IPS DF 4.7 (cell line): Measurements from ENCODE around the gene SYTL3.

Experiments used
- DNase-seq: peaks from one replicate; pipeline ENCODE4 v3.0.0-alpha.2; 2013; ENCODE audit warnings: low spot score; ENCODE audit errors: extremely low read depth

The SYTL3 gene

DNA sequence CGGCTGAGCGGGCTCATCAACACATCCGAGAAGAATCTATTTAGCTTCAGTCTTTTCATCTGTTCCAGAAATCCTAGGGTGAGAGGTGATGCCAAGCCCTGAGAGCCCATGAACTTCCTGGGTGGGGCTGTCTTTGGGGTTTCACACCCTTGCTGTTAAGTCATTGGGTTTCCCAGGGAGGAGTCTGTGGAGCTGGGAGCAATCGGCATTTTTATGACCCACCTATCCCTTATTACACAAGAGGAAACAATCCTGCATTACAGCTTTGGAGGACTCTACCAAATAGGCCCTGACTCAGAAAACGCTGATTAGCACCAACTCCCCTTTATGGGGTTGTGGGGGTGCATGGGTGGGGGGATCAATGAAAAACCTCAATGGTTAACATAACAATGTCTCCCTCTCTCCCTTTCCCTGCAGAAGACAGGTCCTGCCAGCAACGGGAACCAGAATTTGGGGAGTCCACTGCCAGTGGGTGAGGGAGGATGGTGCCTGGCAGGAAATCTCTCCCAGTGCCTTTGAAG, 123.1 kb downstream of the SYTL3 start:
- no peak for DNase-seq

DNA sequence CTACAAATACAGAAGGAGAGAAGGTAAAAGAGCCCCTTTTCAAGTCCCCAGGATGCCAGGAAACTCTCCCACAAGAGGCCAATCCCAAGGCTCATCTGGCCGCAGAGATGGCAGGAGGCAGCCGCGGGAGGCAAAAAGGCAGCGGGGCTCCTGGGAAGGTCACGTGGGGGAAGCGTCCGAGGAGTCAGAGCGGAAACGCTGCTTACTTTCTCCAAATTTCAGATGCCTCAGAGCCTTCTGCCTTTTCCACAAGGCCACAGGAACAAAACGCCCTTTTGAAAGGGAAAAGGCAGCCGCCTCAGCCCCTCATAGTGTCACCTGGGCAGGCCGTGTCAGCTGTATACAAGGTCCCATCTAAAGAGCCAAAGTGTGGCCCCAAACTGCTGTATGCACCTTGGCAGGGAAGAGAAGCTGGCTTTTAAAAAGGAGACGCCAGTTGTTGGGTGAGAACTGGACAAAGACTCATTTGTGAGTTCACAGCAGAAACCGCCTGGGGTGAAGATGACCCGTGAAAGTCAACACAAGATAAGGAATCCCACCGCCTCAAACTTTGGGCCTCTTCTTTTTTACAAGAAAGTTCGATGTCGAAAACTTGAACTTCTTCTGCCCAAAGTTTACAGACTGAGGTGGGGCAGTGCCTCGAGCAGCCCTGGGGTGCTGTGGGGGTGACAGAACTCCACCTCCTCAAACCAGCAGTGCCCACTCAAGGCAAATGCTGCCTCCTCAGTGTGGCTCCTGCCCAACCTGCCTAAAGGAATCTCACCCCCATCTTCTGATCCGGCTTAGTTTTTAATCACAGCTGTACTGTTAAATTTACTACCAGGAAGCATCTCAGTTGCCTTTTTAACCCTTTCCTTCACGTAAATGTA, 124.0 kb downstream of the SYTL3 start:
- no peak for DNase-seq

- DNase-seq: no peak
Observed at GRCh38 chr6:158774717-158775449, 125.0 kb downstream of the SYTL3 start.

DNA sequence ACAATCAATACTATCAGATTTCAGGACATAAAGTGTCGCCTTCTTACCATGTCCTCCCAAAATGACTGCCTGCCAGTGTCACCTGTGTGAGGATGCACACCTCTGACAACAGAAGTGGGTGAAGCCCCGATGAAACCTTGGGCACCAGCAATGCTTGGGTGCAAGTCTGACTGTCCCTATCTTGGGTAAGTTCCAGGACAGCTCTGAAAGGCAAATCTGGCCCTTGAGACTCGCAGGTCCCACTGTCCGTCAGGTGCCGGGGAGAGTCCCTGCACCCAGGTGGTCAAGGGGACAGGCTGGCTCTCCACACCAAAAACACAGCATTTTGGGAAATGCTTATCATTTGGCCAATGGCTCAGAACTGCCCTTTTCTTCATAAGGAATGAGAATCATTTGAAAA, 126.0 kb downstream of the SYTL3 start:
- DNase-seq: no peak

DNA sequence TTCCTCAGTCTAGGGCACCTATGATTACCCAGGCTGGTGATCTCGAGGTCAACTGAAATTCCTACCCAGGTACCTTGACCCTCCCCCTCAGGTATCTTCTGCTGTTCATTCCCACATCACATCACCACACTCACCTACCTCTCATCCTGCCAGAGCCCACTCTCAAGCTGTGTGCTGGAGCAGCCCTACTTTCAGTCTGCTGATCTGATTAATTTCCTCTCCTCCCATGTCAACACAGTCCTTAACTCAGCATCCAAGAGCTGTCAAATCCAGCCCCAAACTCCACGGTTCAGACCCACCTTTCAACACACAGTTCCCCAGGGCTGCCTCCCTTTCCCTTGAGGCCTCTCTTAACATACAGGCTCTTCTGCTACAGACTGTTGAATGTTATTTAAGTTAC, 126.9 kb downstream of the SYTL3 start:
- DNase-seq: no peak

DNA sequence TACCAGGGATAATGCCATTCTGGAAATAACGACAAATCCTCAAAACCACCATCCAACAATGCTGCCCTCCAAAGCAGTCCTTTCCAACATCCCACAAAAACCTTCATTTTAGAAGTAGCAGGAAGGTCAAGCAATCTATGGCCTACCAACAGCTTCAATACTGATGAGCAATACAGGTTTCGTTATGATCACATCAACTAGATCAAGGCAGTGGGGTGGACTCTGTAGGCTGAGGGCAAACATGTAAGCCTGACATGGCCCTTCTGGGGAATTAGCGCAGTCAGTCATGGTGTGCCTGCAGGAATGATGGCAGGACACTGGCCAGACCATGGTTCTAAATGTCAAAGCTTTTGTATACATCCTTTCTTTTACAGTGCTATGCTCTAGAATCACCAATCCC, 127.7 kb downstream of the SYTL3 start:
- no peak for DNase-seq

- no peak for DNase-seq
Observed at GRCh38 chr6:158778005-158778527, 128.2 kb downstream of the SYTL3 start.

- DNase-seq: no peak
Observed at GRCh38 chr6:158780246-158780884, 130.5 kb downstream of the SYTL3 start.

DNA sequence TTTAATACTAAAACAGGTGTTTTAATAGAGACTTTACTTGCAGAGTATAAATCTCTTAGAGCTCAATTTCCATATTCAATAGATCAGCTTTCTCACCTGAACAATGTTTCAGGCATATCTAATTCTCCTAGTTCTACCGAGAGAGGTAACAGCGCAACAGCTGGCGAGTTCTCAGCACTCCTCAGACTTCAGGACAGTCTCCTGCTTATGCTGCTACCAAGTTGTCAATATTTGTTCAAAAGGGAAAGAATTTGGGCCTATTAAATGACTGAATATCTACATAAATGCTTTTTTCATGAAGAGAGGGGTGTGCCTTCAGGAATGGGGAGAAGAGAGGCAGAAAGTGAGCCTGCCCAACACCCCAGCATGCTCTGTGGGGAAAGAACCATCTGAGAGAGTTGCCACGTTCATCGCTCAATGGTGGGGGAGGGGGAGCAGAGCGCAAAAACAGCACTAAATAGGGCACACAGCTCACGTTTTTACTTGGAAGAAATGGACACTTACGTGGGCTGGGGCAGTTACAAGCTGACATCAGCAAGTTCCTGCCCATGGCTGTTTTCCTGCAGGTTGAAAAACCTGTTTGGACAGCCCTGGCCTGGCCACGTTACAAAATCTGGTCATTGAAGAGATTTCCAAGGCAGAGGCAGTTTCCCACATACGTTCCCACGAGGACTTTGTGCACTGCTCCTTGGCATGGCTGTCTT, 131.3 kb downstream of the SYTL3 start:
- no peak for DNase-seq

DNA sequence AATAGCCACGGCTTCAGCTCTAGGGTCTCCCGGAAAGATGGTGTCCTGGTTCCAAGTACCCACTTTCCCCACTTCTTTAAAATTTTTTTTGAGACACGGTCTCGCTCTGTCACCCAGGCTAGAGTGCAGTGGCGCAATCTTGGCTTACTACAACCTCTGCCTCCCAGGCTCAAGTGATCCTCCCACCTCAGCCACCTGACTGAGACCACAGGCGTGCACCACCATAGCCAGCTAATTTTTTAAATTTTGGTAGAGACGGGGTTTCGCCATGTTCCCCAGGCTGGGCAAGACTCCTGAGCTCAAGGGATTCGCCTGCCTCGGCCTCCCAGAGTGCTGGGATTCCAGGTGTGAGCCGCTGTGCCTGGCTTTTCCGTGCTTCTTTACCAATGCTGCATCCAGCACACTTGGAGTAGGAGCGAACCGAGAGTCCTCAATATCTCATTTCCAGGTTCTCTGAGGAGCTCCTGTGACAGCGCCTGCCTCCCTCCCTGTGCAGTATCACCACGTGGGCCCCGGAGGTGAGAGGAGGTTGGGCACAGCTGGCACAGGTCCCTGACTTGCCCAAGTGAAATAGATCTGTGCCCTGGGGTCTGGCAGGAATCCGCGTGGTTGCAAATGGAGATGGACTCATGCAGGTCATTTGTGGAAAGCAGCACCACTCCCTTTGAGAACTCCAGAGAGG, 132.0 kb downstream of the SYTL3 start:
- DNase-seq: no peak

DNA sequence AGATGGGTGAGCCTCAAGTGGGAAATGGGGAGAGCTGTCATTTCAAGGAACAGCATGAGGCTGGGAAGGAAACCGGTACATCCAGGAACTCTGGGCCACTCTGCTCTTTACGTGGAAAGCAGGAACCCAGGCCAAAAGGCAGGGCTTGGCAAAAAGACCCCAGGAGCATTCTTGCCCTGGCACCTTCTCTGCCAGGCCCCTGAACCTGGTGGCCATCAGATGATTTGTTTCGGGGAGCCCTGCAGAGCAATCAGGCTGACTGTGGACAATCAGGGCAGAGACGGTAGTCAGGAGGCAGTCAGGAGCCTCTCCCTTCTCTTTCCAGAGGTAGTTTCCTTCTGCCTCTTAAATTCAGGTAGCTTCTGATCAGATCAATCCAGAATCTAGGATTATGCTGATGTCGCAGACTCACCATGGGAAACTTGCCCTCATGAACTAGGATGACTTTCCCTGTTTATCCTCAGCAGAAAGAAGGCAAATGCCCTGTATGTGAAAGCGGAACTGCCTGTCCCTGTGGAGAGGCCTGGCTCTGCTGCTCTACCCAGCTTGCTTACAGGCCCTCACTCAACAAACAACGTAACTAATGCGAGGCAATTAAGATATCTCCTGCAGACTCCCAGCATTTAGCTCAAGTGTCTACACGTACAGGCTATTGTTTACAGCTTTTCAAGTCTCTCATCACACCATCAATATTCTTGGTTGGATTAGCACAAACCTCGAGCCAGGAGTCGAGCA, 132.7 kb downstream of the SYTL3 start:
- no peak for DNase-seq

GRCh38 chr6:158783167-158783450, 133.3 kb downstream of the SYTL3 start:
- DNase-seq: no peak

GRCh38 chr6:158783851-158784250, 134.0 kb downstream of the SYTL3 start:
- no peak for DNase-seq

GRCh38 chr6:158784505-158784904, 134.7 kb downstream of the SYTL3 start:
- no peak for DNase-seq

GRCh38 chr6:158785036-158785435, 135.2 kb downstream of the SYTL3 start:
- no peak for DNase-seq

DNA sequence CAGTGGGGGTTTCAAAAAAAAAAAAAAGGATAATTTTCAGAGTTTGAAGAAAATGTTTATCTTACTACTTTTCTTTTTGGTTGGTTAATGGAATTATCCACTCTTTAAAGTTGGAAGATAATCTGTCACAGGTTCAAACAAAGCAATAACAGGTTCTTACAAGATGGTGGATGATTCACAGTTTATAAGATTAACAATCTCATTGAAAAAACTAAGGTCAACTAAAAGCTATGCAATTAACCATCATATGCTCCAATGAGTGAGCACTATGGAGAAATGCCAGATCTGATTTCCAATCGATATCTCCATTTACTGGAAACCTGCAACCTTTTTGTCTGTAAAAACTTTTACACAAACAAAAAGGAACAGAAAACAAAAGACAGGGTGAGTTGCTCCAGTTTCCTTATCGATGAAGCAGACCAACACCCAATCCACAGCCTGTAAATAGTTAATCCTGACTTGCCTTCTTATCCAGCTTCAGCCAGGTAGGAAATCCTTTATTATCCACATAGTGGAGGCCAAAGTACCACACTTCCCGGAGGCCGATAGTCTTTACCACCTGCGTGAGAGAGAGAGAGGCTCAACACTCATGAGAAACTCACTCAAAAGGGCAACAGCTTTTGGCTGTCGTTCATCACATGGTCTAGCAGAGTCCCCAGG, 136.9 kb downstream of the SYTL3 start:
- no peak for DNase-seq

- DNase-seq: no peak
Observed at GRCh38 chr6:158787395-158787794, 137.5 kb downstream of the SYTL3 start.

DNA sequence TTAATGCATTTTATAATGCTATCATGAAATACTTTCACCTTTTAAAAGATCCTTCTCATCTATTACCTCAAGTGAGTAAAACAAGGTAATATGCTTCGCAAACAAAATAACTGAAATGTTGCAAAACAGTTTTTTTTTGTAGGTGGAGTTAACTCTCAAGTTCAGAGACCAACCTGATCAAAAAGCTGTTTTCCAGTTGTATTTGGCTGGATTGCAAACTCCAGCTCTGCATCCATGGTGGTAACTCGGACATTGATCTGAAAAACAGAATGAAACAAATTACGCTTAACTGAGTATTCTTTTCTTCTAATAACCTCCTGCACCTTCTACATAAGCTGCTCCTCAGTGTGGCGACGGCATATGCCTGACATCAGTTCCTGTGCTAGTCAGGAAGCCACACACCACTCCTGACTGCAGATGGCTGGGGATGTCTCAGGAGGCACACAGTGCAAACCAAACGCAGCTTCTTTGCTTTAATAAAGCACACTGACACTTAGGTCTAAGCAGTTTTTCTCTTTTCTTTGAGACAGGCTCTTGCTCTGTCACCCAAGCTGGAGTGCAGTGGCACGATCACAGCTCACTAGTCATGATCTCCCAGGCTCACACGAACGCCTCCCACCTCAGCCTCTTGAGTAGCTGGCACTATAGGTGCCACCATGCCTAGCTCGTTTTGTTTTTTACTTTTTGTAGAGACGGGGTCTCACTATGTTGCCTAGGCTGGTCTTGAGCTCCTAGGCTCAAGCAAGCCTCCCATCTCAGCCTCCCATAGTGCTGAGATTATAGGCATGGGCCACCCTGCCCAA, 139.5 kb downstream of the SYTL3 start:
- DNase-seq: no peak
